CD8-positive, alpha-beta memory T cell (primary cell): Measurements from ENCODE around the gene CHST2. TPM values are rescaled to one million over a fixed set of nuclear protein-coding genes. Genes with fewer than 3 reads are reported as not detected.
"Not testable (repeated sequence)": the region's sequence is repeated elsewhere in the genome, so short reads cannot be mapped to it uniquely, and the experiment has no call there.

Experiments
- CTCF ChIA-PET: fragments of 350-600 bp; sonication (Branson Sonifier 250); formaldehyde crosslinking; loops from one replicate; lab custom pipeline; 2021; ENCODE audit warnings: antibody characterized with exemption; lab: Charles Lee
- POLR2A ChIA-PET: fragments of 350-600 bp; sonication (Branson Sonifier 250); formaldehyde crosslinking; loops from one replicate; lab custom pipeline; 2021; ENCODE audit warnings: antibody characterized with exemption; lab: Charles Lee
- DNase-seq, 5 donors: peaks; one replicate each; pipeline versions ENCODE4 v3.0.0 to v3.0.0-alpha.2; 2020 to 2022; ENCODE audit warnings: mixed read lengths in 1 of 5
- H3K27ac ChIP-seq: one replicate; pipeline ENCODE4 v1.7.0; 2013; ENCODE audit warnings: low read depth, mild to moderate bottlenecking, low read length, moderate library complexity
- H3K27me3 ChIP-seq: 2 replicates; pipeline ENCODE4 v1.7.0; 2013; ENCODE audit warnings: low read length, mild to moderate bottlenecking; ENCODE audit not compliant: insufficient read depth, poor library complexity, severe bottlenecking
- H3K36me3 ChIP-seq: 2 replicates; pipeline ENCODE4 v1.7.0; 2013; ENCODE audit warnings: mild to moderate bottlenecking, low read length, moderate library complexity; ENCODE audit not compliant: insufficient read depth
- H3K4me1 ChIP-seq: 2 replicates; pipeline ENCODE4 v1.7.0; 2013; ENCODE audit warnings: mild to moderate bottlenecking, low read length, moderate library complexity; ENCODE audit not compliant: insufficient read depth
- H3K4me3 ChIP-seq: 2 replicates; pipeline ENCODE4 v1.7.0; 2013; ENCODE audit warnings: mild to moderate bottlenecking, low read length
- H3K9me3 ChIP-seq: 2 replicates; pipeline ENCODE4 v1.7.0; 2013; ENCODE audit warnings: mild to moderate bottlenecking, low read length
- H3K27ac Mint-ChIP-seq, 8 donors: one replicate each; pipeline ENCODE4 v1.8.0; 2020 to 2021; ENCODE audit warnings: mixed read lengths in 8 of 8, mild to moderate bottlenecking in 6 of 8, inconsistent platforms in 3 of 8, moderate library complexity in 3 of 8
- H3K27me3 Mint-ChIP-seq, 2 donors: one replicate each; pipeline ENCODE4 v1.8.0; 2020 to 2021; ENCODE audit warnings: mixed read lengths in 2 of 2, mild to moderate bottlenecking in 1 of 2, moderate library complexity in 1 of 2
- H3K36me3 Mint-ChIP-seq, 3 donors: one replicate each; pipeline ENCODE4 v1.8.0; 2020 to 2021; ENCODE audit warnings: mixed read lengths in 3 of 3, inconsistent platforms in 1 of 3, mild to moderate bottlenecking in 1 of 3
- H3K4me1 Mint-ChIP-seq, 3 donors: one replicate each; pipeline ENCODE4 v1.8.0; 2020 to 2021; ENCODE audit warnings: mixed read lengths in 3 of 3, inconsistent platforms in 1 of 3, mild to moderate bottlenecking in 1 of 3
- H3K4me3 Mint-ChIP-seq, 7 donors: one replicate each; pipeline ENCODE4 v1.8.0; 2020 to 2021; ENCODE audit warnings: mixed read lengths in 7 of 7, mild to moderate bottlenecking in 6 of 7, moderate library complexity in 4 of 7, inconsistent platforms in 2 of 7
- H3K9me3 Mint-ChIP-seq, 5 donors: one replicate each; pipeline ENCODE4 v1.8.0; 2020 to 2022; ENCODE audit warnings: mixed read lengths in 5 of 5, mild to moderate bottlenecking in 3 of 5, moderate library complexity in 2 of 5, inconsistent platforms in 1 of 5
- polyA plus RNA-seq: library from polyadenylated mRNA; unstranded; fragments of 300-500 nt; fragmentation: Illumina TruSeq; gene quantifications from one replicate; pipeline ENCODE4 v1.2.3, GENCODE V29; 2021
- total RNA-seq, 2 experiments: library from RNA; stranded (reverse); gene quantifications; one replicate each; pipeline ENCODE4 v1.2.3, GENCODE V29; 2021

CHST2 gene, protein sequence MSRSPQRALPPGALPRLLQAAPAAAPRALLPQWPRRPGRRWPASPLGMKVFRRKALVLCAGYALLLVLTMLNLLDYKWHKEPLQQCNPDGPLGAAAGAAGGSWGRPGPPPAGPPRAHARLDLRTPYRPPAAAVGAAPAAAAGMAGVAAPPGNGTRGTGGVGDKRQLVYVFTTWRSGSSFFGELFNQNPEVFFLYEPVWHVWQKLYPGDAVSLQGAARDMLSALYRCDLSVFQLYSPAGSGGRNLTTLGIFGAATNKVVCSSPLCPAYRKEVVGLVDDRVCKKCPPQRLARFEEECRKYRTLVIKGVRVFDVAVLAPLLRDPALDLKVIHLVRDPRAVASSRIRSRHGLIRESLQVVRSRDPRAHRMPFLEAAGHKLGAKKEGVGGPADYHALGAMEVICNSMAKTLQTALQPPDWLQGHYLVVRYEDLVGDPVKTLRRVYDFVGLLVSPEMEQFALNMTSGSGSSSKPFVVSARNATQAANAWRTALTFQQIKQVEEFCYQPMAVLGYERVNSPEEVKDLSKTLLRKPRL
- total RNA-seq = 1 to 10 TPM; 2.9 to 3.0 TPM
- polyA plus RNA-seq = 6.2 TPM

DNA sequence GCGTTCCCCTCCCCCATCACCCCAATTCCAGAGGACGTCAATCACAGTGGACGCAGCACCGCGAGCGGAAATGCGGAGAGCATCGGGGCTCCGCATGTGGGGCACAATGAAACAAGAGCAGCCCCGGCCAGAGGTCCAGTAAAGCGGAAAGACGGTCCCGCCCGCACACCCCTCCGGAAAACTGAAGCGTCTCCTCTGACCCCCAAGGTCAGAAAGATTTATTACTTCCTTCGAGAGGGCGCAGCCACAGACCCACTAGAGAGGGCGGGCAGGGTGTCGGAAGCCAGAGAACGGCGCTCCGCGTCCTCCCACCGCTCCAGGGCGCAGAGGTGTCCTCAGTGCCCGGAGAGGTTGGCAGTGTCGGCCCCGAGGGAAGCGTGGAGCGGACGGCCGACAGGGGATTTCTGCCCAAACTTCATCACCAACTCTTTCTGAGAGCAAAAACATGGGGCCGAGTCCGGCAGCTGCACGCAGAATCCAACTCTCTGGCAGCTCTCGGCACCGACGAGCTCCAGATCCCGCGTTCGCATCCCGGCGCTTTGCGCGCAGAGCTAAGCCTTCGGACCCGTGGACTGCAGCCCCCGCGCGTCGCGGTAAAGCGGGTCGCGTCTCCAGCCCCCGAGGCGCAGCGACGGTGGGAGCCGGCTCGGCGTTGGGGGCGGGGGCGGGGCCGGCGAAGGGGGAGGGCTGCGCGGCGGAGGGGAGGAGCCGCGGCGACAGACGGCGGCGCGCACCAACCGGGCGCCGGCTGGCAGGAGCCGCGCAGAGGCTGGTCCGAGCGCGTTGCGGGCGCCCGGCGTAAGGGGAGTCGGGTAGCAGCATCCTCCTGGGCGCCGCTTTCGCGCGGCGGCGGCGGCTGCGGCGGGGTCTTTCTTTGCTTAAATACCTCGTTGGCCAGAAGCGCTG, at the start of gene CHST2:
TSS of gene CHST2 (plus strand) at position 763 of the 906 bp plus-strand sequence. CDS start 1,046 bp downstream, outside the sequence.
- H3K27me3 ChIP-seq = no peaks in the 10 kb centered on the region
- H3K36me3 ChIP-seq = no peaks in the 10 kb centered on the region
- no peaks in the 10 kb centered on the region for H3K9me3 ChIP-seq
- Mint-ChIP-seq H3K4me1 (peaks cover 6 to 31% (median 20%) of the 10 kb centered on the region in 3 donors), H3K9me3 (no peaks in the 10 kb centered on the region), H3K36me3 (peaks cover 0 to 7% (median 0%) of the 10 kb centered on the region in 3 donors), H3K27ac (peak within 1 kb of the TSS in 7 of 8 donors; percentile 26 to 82 (median 64)), H3K27me3 (peaks cover 5 to 8% of the 10 kb centered on the region in 2 donors), H3K4me3 (peak within 1 kb of the TSS; percentile 83 to 95 (median 89))
- CTCF ChIA-PET = no interaction called here
- peak; percentile 29 to 73 (median 60) for DNase-seq
- peaks cover 30% of the 10 kb centered on the region for H3K4me1 ChIP-seq
- H3K4me3 ChIP-seq = peak within 1 kb of the TSS; percentile 87
- POLR2A ChIA-PET = no interaction called here
- H3K27ac ChIP-seq = peak within 1 kb of the TSS; percentile 43

DNA sequence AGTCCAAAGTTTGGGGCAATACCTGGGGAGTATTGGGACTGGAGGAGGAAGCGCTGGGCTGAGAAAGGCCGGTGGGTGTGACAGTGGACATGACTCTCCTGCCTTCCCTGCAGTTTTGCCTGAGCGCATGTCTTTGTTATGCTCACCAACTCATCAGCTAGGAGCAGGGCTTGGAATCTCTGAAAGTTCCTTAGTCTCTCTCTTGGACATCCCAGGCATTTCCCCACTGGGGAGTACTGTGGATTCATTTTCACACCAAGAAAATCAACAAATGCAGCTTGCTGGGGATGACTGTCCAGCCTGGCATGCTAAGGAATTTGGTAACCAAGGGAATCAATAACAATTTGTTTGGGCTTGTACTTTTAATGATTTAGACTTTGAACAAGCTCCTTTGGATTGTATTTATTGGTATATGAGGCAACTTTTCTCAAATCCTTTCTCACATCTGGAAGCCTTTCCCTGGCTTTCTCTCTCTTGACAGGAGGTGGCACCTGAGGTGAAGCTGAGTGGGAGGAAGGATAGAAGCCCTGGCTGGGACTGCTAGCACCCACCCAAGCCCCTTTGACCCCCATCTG, 48.5 kb upstream of the CHST2 start:
- ChIA-PET CTCF (interaction anchor here (0.7 kb wide), 1 partner anchor 563 kb away, joined by 4 read pairs; no protein-coding TSS in a partner anchor), POLR2A (no interaction called here)
- H3K27me3 Mint-ChIP-seq = peaks cover 1 to 5% of the 10 kb centered on the region in 2 donors
- DNase-seq = no peak
- no peak overlapping the region for H3K27ac Mint-ChIP-seq
- no peaks in the 10 kb centered on the region for H3K36me3 Mint-ChIP-seq
- H3K4me3 ChIP-seq = no peak overlapping the region
- H3K36me3 ChIP-seq = no peaks in the 10 kb centered on the region
- H3K4me3 Mint-ChIP-seq = no peak overlapping the region
- no peaks in the 10 kb centered on the region for H3K9me3 ChIP-seq
- no peaks in the 10 kb centered on the region for H3K4me1 Mint-ChIP-seq
- no peak overlapping the region for H3K27ac ChIP-seq
- no peaks in the 10 kb centered on the region for H3K27me3 ChIP-seq
- no peaks in the 10 kb centered on the region for H3K9me3 Mint-ChIP-seq
- no peaks in the 10 kb centered on the region for H3K4me1 ChIP-seq

DNA sequence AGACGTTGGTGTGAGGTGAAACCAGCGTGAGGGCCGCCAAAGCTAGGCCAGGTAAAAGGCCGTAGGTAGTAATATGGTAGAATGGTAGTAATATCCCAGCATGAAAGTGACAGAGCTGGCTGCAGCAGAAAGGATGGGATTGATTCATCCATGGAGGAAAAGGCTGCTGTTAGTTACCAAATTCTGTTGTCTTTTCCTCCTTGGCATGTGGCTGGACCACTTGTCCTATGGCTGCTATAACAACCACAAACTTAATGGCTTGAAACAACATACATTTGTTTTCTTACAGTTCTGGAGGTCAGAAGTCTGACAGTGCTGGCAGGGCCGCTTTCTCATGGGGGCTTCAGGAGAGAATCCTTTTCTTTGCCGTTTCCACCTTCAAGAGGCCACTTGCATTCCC, 47.8 kb upstream of the CHST2 start:
- H3K36me3 Mint-ChIP-seq = no peaks in the 10 kb centered on the region
- no peak for DNase-seq
- Histone ChIP-seq H3K4me1 (no peaks in the 10 kb centered on the region), H3K4me3 (no peak overlapping the region), H3K27ac (no peak overlapping the region), H3K9me3 (no peaks in the 10 kb centered on the region), H3K36me3 (no peaks in the 10 kb centered on the region), H3K27me3 (no peaks in the 10 kb centered on the region)
- H3K27me3 Mint-ChIP-seq = peaks cover 1 to 5% of the 10 kb centered on the region in 2 donors
- H3K4me3 Mint-ChIP-seq = no peak overlapping the region
- POLR2A ChIA-PET = no interaction called here
- H3K9me3 Mint-ChIP-seq = no peaks in the 10 kb centered on the region
- H3K4me1 Mint-ChIP-seq = no peaks in the 10 kb centered on the region
- H3K27ac Mint-ChIP-seq = peak overlapping the region in 1 of 8 donors; percentile 52
- CTCF ChIA-PET = no interaction called here

DNA sequence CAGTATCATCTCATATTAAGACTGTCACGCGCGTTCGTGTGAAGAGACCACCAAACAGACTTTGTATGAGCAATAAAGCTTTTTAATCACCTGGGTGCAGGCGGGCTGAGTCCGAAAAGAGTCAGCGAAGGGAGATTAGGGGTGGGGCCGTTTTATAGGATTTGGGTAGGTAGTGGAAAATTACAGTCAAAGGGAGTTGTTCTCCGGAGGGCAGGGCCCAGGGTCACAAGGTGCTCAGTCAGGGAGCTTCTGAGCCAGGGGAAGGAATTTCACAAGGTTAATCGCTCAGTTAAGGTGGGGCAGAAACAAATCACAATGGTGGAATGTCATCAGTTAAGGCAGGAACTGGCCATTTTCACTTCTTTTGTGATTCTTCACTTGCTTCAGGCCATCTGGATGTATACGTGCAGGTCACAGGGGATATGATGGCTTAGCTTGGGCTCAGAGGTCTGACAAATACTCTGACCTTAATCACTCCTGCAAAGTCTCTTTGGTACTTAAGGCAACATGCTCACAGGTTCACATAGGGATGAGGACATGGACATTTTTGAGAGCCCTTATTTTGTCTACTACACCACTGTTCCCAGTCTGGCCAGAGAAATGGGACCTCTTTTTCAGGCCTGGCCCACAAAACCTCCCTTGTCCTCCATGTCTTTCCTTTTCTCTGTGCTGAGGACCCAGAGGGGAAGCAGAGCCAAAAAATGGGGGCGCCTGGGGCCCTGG, 47.1 kb upstream of the CHST2 start:
- H3K27ac ChIP-seq, H3K36me3 ChIP-seq, POLR2A ChIA-PET, H3K4me3 ChIP-seq, H3K9me3 ChIP-seq, H3K27me3 ChIP-seq, H3K4me1 Mint-ChIP-seq, H3K36me3 Mint-ChIP-seq, DNase-seq, H3K9me3 Mint-ChIP-seq, CTCF ChIA-PET, H3K4me1 ChIP-seq, H3K4me3 Mint-ChIP-seq, H3K27me3 Mint-ChIP-seq: not testable (repeated sequence)
- peak overlapping the region in 1 of 8 donors; percentile 52 for H3K27ac Mint-ChIP-seq

DNA sequence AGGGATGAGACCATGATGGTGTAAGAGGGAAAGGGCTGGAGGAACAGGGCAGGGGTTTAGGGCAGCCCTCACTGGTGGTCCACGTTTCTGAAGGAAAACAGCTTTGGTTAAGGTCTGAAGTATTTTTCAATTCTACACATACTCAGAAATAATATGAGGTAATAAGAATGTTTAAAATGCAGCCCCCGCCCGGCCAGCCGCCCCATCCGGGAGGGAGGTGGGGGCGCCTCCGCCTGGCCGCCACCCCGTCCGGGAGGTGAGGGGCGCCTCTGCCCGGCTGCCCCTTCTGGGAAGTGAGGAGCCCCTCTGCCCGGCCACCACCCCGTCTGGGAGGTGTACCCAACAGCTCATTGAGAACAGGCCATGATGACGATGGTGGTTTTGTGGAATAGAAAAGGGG, 46.0 kb upstream of the CHST2 start:
- peaks cover 2 to 12% of the 10 kb centered on the region in 2 donors for H3K27me3 Mint-ChIP-seq
- H3K27ac Mint-ChIP-seq, POLR2A ChIA-PET, H3K27me3 ChIP-seq, H3K4me1 ChIP-seq, H3K4me3 ChIP-seq, H3K36me3 Mint-ChIP-seq, H3K4me1 Mint-ChIP-seq, H3K27ac ChIP-seq, H3K36me3 ChIP-seq, H3K9me3 Mint-ChIP-seq, H3K9me3 ChIP-seq, H3K4me3 Mint-ChIP-seq, DNase-seq: not testable (repeated sequence)
- CTCF ChIA-PET = interaction anchor here (1.1 kb wide), 1 partner anchor 10 kb away, joined by 3 read pairs; no protein-coding TSS in a partner anchor

DNA sequence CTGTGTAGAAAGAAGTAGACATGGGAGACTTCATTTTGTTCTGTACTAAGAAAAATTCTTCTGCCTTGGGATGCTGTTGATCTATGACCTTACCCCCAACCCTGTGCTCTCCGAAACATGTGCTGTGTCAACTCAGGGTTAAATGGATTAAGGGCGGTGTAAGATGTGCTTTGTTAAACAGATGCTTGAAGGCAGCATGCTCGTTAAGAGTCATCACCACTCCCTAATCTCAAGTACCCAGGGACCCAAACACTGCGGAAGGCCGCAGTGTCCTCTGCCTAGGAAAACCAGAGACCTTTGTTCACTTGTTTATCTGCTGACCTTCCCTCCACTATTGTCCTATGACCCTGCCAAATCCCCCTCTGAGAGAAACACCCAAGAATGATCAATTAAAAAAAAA, 45.6 kb upstream of the CHST2 start:
- H3K27me3 Mint-ChIP-seq = peaks cover 2 to 12% of the 10 kb centered on the region in 2 donors
- H3K4me3 ChIP-seq, H3K27me3 ChIP-seq, H3K36me3 ChIP-seq, H3K9me3 Mint-ChIP-seq, H3K27ac ChIP-seq, H3K4me1 ChIP-seq, DNase-seq, H3K4me1 Mint-ChIP-seq, H3K36me3 Mint-ChIP-seq, H3K27ac Mint-ChIP-seq, POLR2A ChIA-PET, H3K4me3 Mint-ChIP-seq, H3K9me3 ChIP-seq: not testable (repeated sequence)
- CTCF ChIA-PET = interaction anchor here (1.1 kb wide), 1 partner anchor 10 kb away, joined by 3 read pairs; no protein-coding TSS in a partner anchor

DNA sequence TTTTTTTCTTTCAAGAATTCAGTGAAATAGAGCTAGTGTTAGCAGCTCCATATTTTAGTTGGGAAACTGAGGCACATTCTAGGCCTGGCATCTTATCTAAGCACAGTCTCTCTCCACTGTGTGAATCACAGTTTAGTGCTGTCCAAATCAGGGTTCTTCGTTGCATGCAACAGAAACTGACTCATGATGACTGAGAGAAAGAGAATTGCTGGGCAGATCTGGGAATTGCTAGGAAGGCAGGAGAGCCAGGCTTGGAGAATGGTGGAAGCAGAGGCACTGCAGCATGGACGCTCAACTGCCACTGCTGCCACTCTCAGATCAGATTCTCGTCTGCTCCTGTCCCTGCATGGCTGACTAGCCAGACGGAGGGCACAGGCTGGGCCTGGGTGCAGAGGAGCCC, 40.7 kb upstream of the CHST2 start:
- ChIA-PET POLR2A (no interaction called here), CTCF (no interaction called here)

More for the DNA sequence above, 40.7 kb upstream of the CHST2 start:
- H3K27ac Mint-ChIP-seq = no peak overlapping the region
- H3K9me3 Mint-ChIP-seq = no peaks in the 10 kb centered on the region
- no peak for DNase-seq
- H3K36me3 ChIP-seq = no peaks in the 10 kb centered on the region
- H3K36me3 Mint-ChIP-seq = no peaks in the 10 kb centered on the region
- H3K4me3 Mint-ChIP-seq = no peak overlapping the region
- H3K4me3 ChIP-seq = no peak overlapping the region
- H3K9me3 ChIP-seq = no peaks in the 10 kb centered on the region
- peaks cover 2 to 26% of the 10 kb centered on the region in 2 donors for H3K27me3 Mint-ChIP-seq
- no peaks in the 10 kb centered on the region for H3K4me1 ChIP-seq
- H3K27me3 ChIP-seq = no peaks in the 10 kb centered on the region
- H3K27ac ChIP-seq = no peak overlapping the region
- H3K4me1 Mint-ChIP-seq = peaks cover 3 to 9% (median 5%) of the 10 kb centered on the region in 3 donors
